Liver (tissue), 3 donors: ENCODE data around the gene CHD5.

Experiments used
- CTCF ChIP-seq: fragments of 150-350 bp; IDR thresholded peaks from 2 replicates; pipeline ENCODE4 v1.5.1; 2017; ENCODE audit warnings: improper control_type of control experiment, low read depth, low read length; ENCODE audit not compliant: missing input control
- GABPA ChIP-seq, 2 donors: IDR thresholded peaks in 1 of 2; conservative IDR thresholded peaks in 1 of 2; 2 replicates each; pipeline ENCODE4 v1.6.1; 2016; ENCODE audit warnings: antibody characterized with exemption in 2 of 2, mild to moderate bottlenecking in 1 of 2, moderate library complexity in 1 of 2
- donor health status: healthy.
- donor health status: healthy.

DNA sequence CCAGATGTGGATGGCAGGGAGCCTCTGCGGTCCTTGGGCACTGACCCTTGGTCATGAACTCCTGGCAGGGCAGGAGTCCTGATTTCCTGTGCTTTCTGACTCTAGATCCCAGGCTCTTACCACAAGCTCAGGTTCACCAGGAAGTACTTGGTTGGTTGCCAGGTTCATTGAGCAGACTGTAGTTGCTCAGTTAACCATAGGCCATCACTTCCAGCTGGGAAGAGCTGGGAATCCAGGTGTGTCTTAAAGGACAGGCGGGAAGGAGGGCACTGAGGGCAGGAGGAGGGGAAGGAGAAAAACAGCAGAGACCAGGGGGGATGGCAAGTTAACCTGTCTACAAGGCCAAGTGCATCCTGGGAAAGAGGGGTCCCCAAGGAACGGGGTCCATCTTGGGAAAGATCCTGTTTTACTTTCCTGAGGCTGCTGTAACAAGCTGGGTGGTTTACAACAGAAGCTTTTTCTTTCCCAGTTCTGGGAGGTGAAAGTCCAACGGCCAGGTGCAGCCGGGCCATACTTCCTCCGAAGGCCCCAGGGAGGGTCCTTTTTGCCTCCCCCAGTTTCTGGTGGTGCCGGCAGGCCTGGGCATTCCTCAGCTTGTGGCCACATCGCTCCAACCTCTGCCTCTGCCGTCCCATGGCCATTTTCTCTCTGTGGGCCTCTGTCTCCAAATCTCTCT, 122.8 kb downstream of the CHD5 start:
- TF ChIP-seq GABPA (IDR thresholded peaks at IDR 0.05 in 1 of 2, conservative IDR thresholded peaks at IDR 0.05 in 1 of 2) (no peak), CTCF (no peak)
